MM.1S (cell line): Measurements from ENCODE around the gene F10.

Experiments
- EZH2 ChIP-seq: fragments of 300-600 bp; sonication (generic); optimal IDR thresholded peaks from 2 replicates; pipeline ENCODE3; 2017; ENCODE audit warnings: low read depth, mild to moderate bottlenecking, antibody characterized with exemption, low read length, mixed read lengths
- TF ChIP-seq, protein P1 (sequence below): fragments of 300-600 bp; sonication (generic); IDR thresholded peaks from 2 replicates; pipeline ENCODE4 v1.5.1; 2016; ENCODE audit warnings: antibody characterized with exemption, low read length, mixed read lengths

DNA sequence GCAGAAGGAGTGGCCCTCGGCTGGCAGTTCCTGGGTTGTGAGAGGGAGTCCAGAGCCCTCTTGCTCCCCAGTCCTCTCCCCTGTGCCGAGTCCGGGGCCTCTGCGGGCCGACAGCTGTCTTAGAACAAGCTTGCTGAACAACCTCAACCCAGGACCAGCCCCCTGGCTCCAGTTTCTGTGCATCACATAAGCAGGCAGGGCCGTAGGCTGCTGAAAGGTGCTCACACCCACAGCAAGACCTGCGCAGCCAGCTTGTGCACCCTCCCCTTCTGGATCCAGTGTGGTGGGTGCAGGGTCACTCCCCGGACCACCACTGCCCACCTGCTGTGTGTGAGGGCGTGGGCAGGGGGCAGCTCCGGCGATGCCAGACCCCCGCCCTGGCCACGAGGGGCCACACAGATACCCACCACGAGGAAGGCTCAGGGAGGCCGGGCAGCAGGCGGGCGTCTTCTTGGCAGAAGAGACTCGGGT is 42.2 kb upstream of the F10 start:
- TF ChIP-seq, protein P1, sequence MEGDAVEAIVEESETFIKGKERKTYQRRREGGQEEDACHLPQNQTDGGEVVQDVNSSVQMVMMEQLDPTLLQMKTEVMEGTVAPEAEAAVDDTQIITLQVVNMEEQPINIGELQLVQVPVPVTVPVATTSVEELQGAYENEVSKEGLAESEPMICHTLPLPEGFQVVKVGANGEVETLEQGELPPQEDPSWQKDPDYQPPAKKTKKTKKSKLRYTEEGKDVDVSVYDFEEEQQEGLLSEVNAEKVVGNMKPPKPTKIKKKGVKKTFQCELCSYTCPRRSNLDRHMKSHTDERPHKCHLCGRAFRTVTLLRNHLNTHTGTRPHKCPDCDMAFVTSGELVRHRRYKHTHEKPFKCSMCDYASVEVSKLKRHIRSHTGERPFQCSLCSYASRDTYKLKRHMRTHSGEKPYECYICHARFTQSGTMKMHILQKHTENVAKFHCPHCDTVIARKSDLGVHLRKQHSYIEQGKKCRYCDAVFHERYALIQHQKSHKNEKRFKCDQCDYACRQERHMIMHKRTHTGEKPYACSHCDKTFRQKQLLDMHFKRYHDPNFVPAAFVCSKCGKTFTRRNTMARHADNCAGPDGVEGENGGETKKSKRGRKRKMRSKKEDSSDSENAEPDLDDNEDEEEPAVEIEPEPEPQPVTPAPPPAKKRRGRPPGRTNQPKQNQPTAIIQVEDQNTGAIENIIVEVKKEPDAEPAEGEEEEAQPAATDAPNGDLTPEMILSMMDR, result no peak
- TF ChIP-seq EZH2, result no peak
